ENCODE measurements around the gene TRIM75.
"Not testable (repeated sequence)": the region's sequence is repeated elsewhere in the genome, so short reads cannot be mapped to it uniquely, and the experiment has no call there.

Gene TRIM75

GRCh38 chr4:165079476-165079875, 25.8 kb downstream of the TRIM75 start:
- Histone ChIP-seq H3K27me3 (replicated peaks) (no peaks in the 10 kb centered on the region), H3K4me3 (ENCODE audit: low read depth, low read length) (no peak overlapping the region), H3K27ac (no peak overlapping the region), H3K36me3 (replicated peaks) (peaks cover 5% of the 10 kb centered on the region)
- peak; percentile 15 for DNase-seq
- no peak for TF ChIP-seq CTCF (IDR thresholded peaks at IDR 0.05; ENCODE audit: low read depth, low read length, missing control alignments)
- in situ Hi-C loops (cut with HindIII; ENCODE audit: low pct_ligation_motif_present, low sequenced_read_pairs), result no loop called here

GRCh38 chr4:165084787-165085186, 31.1 kb downstream of the TRIM75 start:
- H3K27ac ChIP-seq; H3K27me3 ChIP-seq (replicated peaks); H3K4me3 ChIP-seq (ENCODE audit: low read depth, low read length); DNase-seq; in situ Hi-C loops (cut with HindIII; ENCODE audit: low pct_ligation_motif_present, low sequenced_read_pairs): not testable (repeated sequence)
- peaks cover 14% of the 10 kb centered on the region for H3K36me3 ChIP-seq (replicated peaks)

GRCh38 chr4:165085946-165086345, 32.3 kb downstream of the TRIM75 start:
- peaks cover 14% of the 10 kb centered on the region for H3K36me3 ChIP-seq (replicated peaks)
- in situ Hi-C loops (cut with HindIII; ENCODE audit: low pct_ligation_motif_present, low sequenced_read_pairs), result no loop called here

GRCh38 chr4:165088366-165088765, 34.7 kb downstream of the TRIM75 start:
- H3K36me3 ChIP-seq (replicated peaks), result peaks cover 14% of the 10 kb centered on the region
- no peak for DNase-seq
- TF ChIP-seq CTCF (IDR thresholded peaks at IDR 0.05; ENCODE audit: low read depth, low read length, missing control alignments), result no peak
- H3K27me3 ChIP-seq (replicated peaks), result no peaks in the 10 kb centered on the region
- in situ Hi-C loops (cut with HindIII; ENCODE audit: low pct_ligation_motif_present, low sequenced_read_pairs), result no loop called here
- no peak overlapping the region for H3K4me3 ChIP-seq (ENCODE audit: low read depth, low read length)
- no peak overlapping the region for H3K27ac ChIP-seq

More at GRCh38 chr4:165085946-165086345, 32.3 kb downstream of the TRIM75 start:
- Histone ChIP-seq H3K27ac (no peak overlapping the region), H3K27me3 (replicated peaks) (no peaks in the 10 kb centered on the region), H3K4me3 (ENCODE audit: low read depth, low read length) (no peak overlapping the region)
- no peak for DNase-seq
- TF ChIP-seq CTCF (IDR thresholded peaks at IDR 0.05; ENCODE audit: low read depth, low read length, missing control alignments), result no peak

GRCh38 chr4:165092187-165092586, 38.5 kb downstream of the TRIM75 start:
- H3K27me3 ChIP-seq (replicated peaks); DNase-seq; H3K36me3 ChIP-seq (replicated peaks); in situ Hi-C loops (cut with HindIII; ENCODE audit: low pct_ligation_motif_present, low sequenced_read_pairs); H3K4me3 ChIP-seq (ENCODE audit: low read depth, low read length); H3K27ac ChIP-seq: not testable (repeated sequence)

- Histone ChIP-seq H3K4me3 (ENCODE audit: low read depth, low read length) (no peak overlapping the region), H3K36me3 (replicated peaks) (no peaks in the 10 kb centered on the region), H3K27me3 (replicated peaks) (no peaks in the 10 kb centered on the region), H3K27ac (no peak overlapping the region)
- in situ Hi-C loops (cut with HindIII; ENCODE audit: low pct_ligation_motif_present, low sequenced_read_pairs), result no loop called here
- DNase-seq, result no peak
- no peak for TF ChIP-seq CTCF (IDR thresholded peaks at IDR 0.05; ENCODE audit: low read depth, low read length, missing control alignments)
Observed at GRCh38 chr4:165094873-165095272, 41.2 kb downstream of the TRIM75 start.

GRCh38 chr4:165095291-165095690, 41.6 kb downstream of the TRIM75 start:
- H3K27ac ChIP-seq, result no peak overlapping the region
- TF ChIP-seq CTCF (IDR thresholded peaks at IDR 0.05; ENCODE audit: low read depth, low read length, missing control alignments), result no peak
- no peaks in the 10 kb centered on the region for H3K36me3 ChIP-seq (replicated peaks)
- H3K4me3 ChIP-seq (ENCODE audit: low read depth, low read length), result no peak overlapping the region
- no peak for DNase-seq
- in situ Hi-C loops (cut with HindIII; ENCODE audit: low pct_ligation_motif_present, low sequenced_read_pairs), result no loop called here
- H3K27me3 ChIP-seq (replicated peaks), result no peaks in the 10 kb centered on the region

All from brain microvascular endothelial cell (primary cell).